Left colon (tissue), 2 donors: ENCODE measurements around the gene AAGAB. TPM values are rescaled to one million over a fixed set of nuclear protein-coding genes. Genes with fewer than 3 reads are reported as not detected.

Source experiments
- ATAC-seq: fragments of 200-7000 bp; cut with Tn5 transposase; one replicate; pipeline ENCODE4 v1.9.1; 2020; ENCODE audit warnings: mild to moderate bottlenecking, moderate library complexity
- DNase-seq, 2 donors: peaks; one replicate each; pipeline ENCODE4 v3.0.0-alpha.2; 2020
- intact Hi-C, 2 donors: fragments of 100-400 bp; cut with DNase I in 1 of 2; cut with micrococcal nuclease in 1 of 2; formaldehyde crosslinking; loops; one replicate each; pipeline versions ENCODE4 v1.11.2 to v1.14.0; 2022; cut with DNase I, micrococcal nuclease
- total RNA-seq, 2 donors: library from RNA; stranded (reverse); fragmentation: NEBNext Ultra II Directional; extraction: Animal tissue kit (Norgen Biotek cat#: 25700); gene quantifications; one replicate each; pipeline ENCODE4 v1.2.1, GENCODE V29; 2021
- donor health status: DM: no; HTN: no; CAD: no.
- donor health status: DM: yes; HTN: yes; CAD: no.

AAGAB gene
- total RNA-seq, 2 donors from 2014 or later, result 53.2 to 62.5 TPM

DNA sequence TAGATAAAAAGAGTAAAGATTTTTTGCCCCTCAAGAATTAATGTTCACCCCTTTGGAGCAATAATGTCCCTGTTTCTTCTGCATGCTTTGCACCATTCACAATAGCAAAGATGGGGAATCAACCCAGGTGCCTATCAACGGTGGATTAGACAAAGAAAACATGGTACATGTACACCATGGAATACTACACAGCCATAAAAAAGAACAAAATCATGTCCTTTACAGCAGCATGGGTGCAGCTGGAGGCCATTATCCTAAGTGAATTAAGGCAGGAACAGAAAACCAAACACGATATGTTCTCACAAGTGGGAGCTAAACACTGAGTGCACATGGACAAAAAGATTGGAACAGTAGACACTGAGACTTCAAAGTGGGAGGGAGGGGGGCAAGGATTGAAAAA is 35.2 kb downstream of the AAGAB start:
- ATAC-seq (no peak), DNase-seq (no peak)
- intact Hi-C loops, result no loop called here

DNA sequence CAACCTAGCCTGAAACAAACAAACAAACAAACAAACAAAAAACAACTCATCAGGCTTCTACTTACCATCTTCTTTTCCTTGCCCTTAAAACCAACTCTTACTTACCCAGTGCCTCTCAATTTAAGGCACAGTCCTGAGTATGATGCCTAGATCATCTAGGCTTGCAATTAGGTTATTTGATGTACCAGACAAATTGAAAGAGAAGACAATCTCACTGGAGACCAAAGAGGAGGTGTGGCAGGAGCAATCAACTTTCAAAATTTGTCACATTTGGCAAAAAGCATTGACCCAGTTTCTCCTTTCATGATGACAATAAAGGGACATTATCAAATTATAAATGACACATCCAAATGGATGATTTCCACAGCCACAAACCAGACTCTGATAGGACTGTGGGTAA is 36.0 kb downstream of the AAGAB start:
- intact Hi-C loops, result no loop called here
- DNase-seq (no peak), ATAC-seq (no peak)

DNA sequence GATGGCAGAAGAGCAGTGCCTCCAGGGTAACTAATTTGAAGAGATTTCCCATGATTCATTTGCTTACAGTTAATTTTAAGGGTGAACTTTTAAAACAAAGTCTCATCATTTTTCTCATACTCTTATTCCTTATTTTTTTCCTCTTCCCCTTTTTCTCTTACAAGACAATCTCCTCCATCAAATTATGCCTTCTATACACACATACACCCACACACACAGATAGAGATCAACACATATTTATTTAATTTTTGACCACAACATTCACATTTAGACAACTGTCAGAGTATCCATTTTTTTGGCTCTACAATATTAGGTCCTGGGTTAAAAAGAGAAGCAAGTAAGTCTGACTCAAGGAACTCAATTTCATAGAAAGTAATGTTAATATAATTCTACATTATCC is 37.6 kb downstream of the AAGAB start:
- intact Hi-C loops, result no loop called here
- no peak for ATAC-seq
- DNase-seq, result no peak

DNA sequence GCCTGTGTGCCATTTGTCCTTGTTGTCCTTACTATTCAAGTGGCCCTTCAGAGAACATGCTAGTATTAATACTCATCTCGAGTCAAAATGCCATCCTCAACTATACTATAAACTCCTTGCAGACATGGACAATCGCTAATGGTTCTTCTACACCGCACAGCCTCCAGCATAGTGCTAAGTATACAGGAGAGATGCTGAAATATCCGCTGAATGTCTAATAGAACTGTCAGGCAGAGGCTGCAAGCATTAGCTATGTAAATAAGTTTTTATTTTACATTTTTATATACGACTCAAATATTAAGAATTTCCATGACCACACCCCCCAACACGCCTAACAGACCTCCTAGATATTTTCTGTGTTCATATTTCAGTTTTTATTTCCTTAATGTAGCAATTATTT is 39.4 kb downstream of the AAGAB start:
- DNase-seq, result no peak
- intact Hi-C loops, result no loop called here

DNA sequence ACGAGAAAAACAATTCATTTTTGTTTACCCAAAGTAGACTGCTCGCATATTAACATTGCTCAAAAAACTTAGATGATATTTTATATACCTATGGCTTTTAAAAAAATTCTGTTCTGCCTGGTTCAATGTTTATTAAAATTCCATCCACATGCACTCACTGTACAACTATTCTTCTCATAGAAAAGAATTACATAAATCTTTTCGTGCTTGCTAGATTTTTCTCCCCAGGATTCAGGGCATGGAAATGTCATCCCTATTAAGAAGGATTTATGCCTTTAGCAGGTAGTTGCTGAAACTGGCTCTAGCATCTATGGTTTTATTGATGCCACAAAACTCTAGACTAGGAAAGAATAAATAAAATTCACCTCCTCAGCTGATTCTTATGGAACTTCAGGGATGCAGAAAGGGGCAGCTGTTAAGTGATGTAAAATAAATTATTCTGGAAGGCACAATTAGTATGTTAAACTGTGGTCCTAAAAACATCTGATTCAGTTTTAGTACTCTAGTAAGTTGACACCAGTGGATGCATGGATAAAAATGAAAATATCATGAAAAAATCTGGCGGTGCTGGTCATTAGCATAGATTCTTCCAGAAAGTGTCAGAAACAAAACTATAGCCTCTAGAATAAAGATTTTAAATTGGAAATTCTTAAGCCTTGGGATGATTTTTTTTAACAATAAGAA is 41.6 kb downstream of the AAGAB start:
- ATAC-seq, result no peak
- intact Hi-C loops, result no loop called here
- no peak for DNase-seq

More for the DNA sequence above, 39.4 kb downstream of the AAGAB start:
- ATAC-seq, result no peak

DNA sequence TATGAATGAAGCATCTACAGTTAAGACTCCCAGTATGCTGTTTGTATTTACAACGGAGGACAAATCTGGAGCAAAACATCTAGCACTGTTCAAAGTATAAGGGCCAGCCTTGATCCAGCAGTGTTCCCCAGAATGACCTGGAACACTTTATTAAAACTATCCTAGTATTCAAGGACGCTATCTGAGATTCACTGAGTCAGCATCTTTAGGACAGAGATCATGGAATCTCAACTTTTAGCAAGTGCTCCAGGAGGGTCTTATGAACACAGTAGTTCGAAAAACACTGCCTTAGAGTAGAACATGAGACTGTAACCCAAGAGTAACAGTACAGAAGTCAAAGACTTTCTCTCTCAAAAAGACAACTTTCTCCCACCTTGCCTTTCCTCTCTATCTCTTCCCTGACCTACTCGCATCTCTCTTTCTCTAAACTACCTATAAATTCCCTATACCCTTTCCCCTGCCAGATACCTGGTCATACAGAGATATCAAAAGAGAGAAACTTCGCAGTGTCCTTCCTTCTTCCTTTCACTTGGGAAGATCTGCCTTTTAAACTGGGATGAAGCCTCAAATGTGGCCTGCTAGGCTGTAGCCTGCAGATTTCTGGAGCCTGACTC is 43.8 kb downstream of the AAGAB start:
- ATAC-seq (no peak), DNase-seq (no peak)
- intact Hi-C loops, result no loop called here

DNA sequence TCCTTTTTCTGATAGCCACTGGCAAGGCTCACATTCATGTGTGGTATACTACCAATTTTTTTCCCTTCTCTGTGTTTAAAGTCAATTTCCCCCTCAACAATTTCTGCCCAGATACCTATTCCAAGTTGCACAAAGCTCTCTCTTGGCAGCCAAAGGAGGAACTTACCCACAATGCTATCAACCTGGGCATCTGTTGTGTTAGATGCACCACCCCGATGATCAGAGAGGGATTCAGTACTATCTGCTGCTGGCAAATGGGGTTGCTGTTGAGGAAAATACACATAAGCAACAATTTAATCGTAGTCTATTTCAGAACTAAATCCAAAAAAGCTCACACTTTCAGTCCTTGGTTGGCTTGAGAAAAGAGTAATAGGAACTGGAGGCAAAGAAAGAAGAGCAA is 46.1 kb downstream of the AAGAB start:
- DNase-seq, result no peak
- intact Hi-C loops, result no loop called here

DNA sequence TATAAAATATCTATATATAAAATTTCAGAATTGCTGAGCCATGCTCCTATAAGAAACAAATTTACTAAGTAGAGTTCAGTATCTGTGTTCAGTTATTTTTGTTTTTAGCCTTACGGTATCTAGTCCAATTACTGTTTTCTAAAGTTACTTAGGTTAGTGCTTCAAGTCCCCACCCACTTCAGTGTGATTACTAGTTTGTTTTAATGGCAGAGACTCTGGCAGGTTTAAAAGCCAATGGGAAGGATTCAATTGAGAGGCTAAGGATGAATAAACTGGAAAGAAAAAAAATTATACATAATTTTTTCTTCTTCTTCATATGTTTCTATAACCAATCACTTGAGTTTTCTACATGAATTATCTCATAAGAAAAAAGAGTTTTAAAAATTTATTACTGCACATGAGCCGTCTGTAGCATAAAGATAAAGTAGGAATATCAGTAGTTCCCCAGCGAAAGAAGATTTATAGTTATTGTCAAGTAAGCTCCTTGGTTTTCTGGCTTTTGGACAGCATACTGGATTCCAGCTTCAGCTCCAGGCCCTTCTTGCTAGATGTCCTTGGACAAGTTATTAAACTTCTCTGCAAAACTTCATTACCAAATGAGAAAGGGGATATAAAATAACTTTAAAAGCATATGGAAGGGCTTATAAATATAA is 46.8 kb downstream of the AAGAB start:
- no peak for DNase-seq
- ATAC-seq, result no peak
- intact Hi-C loops, result no loop called here

More for the DNA sequence above, 46.1 kb downstream of the AAGAB start:
- no peak for ATAC-seq

DNA sequence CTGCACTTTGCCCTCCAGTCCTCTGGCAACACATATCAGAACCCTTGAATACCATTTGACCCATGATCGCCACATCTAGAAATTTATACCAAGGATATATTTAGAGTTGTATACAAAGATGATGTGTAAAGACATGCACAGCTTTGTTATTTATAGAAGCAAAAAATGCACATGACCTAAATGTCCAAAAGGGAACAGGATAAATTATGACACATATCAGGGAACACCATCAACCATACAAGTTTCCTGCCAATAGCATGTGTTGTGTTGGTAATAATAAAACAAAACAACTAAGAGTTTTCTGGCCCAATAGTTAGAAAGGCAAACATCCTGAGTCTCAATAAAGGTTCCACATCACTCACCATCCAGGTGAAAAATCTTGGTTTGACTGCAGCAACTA is 51.5 kb downstream of the AAGAB start:
- intact Hi-C loops, result no loop called here
- no peak for DNase-seq
- ATAC-seq, result no peak

DNA sequence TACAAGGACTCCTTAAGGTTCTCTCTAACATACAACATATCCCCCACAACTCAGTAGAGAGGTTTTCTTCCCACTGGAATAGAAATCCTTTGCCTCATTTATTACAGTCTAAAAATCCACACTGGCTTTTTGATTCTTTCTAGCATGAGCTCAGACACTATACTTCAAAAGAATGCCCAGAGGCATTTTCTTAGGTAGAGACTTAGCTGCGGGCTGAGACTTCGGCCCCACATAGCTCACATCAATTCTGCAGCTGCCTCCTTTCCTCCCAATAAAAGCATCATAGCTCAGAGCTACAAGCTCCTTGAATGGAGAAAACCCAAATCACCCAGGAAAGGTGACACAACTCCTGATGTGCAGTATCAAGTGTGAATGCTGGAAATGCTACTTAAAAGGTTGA is 52.4 kb downstream of the AAGAB start:
- DNase-seq (no peak), ATAC-seq (no peak)
- intact Hi-C loops, result no loop called here

DNA sequence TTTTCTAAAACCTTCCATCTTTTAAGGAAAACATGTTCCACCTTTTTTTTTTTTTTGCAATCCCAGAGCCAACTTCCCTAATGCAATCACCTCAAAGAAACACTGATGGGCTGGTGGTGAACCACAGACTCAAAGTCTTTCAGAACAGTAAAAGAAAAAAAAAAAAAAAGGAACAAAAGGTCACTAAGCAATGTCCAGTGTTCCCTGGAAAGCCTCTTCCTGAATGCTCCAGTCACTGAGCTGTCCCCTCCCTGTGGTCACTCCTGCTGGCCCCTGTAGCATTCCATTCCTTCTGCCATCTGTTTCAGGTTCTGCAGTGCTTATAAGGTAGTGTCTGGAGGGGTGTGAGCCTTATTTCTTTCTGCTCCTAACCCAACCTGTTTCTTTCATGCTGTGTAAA is 53.3 kb downstream of the AAGAB start:
- intact Hi-C loops, result no loop called here
- no peak for DNase-seq
- no peak for ATAC-seq

DNA sequence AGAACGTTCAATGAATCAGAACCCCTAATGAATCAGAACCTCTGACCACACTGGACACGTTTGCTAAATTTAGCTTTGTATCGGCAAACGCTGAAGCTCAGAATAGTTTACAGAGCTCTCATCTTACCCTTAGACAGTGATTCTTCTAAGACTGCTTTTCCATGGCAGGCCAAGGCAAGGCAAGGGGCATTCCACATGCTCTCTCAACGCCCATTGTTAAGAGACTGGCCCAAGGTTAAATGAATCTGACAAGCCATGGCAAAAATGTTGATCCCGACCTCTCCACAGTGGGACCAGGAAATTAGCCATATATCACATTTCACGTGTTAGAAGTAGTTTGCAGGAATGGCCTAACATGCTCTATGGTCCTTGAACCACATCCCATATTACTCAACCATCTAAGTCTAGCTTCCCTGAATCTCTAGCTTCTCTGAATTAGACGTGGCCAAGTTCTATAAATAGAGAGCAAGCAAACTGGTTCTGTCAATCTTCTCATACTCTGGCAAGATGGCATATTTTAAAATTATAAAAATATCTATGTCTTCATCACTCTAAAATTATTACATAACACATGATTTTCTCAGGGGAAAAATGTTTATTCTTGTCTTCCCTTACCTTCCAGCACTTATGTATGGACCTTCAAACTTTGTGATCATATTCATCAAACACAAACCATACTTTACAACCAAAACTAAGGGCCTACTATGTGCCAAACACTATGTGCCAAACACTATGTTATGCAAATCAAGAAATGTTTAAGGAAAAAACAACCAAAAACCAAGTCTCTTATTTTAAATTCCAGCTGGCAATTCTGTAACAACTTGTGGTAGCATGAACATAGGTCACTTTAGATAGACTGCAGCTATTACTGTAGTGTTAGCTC is 54.3 kb downstream of the AAGAB start:
- DNase-seq, result no peak
- no peak for ATAC-seq
- intact Hi-C loops, result no loop called here

DNA sequence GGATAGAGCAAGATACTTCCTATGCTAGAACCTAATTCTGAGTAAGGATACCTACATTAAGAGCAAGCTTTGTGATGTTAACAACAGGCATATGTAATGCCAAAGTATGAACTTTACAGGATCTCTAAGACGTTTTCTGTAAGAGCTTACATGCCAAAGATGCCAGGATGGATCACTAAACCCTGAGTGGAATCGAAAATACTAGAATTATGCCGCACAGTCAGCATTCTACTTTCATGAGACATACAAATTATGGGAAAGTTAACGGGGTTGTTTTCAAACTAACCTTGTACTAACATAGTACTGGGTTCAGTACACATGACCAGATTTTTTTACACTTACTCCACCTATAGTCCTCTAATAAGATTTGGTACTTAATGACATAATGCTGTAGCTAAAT is 55.1 kb downstream of the AAGAB start:
- DNase-seq (no peak), ATAC-seq (no peak)
- intact Hi-C loops, result no loop called here

DNA sequence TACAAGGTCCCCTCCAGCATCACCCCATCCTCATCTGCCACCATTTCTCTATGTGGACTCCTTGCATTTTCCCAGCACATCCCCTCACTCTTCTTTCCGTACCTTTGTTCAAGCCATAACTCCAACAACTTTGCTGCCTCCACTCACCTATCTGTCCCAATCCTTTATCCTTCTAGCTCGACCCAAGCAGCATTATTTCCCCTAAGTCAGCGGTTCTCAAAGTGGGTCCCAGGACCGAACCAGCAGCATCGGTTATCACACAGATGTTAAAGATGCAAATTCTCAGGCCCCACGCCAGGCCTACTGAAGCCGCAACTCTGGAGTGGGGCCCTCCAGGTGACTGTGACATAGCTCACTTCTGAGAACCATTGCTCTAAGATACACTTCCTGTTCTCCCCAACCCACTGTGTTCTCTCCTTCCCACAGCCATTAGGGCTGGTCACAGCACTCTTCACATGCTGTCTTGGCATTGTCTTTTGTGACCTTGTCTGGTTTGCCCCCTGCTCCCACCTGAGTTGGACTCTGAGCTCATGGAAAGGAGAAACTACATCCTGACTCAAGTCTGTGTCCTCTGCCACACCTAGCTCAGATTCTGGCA is 56.2 kb downstream of the AAGAB start:
- DNase-seq, result no peak
- intact Hi-C loops, result no loop called here
- no peak for ATAC-seq

DNA sequence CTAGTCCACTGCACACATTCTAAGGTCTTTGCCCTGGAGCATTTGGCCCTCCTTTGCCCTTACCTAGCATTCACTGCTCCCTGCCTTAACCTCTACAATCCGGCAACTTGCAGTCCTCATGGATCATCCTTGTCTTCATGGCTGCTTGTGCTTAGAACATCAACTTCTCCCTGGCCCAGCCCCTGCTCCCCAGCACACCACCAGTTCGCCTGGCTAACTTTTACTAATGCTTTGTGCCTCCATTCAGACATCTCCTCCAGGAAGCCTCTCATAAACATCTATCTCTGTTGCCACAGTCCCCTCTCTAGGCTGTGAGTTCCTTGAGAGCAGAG is 57.1 kb downstream of the AAGAB start:
- intact Hi-C loops, result no loop called here
- DNase-seq (no peak), ATAC-seq (no peak)

DNA sequence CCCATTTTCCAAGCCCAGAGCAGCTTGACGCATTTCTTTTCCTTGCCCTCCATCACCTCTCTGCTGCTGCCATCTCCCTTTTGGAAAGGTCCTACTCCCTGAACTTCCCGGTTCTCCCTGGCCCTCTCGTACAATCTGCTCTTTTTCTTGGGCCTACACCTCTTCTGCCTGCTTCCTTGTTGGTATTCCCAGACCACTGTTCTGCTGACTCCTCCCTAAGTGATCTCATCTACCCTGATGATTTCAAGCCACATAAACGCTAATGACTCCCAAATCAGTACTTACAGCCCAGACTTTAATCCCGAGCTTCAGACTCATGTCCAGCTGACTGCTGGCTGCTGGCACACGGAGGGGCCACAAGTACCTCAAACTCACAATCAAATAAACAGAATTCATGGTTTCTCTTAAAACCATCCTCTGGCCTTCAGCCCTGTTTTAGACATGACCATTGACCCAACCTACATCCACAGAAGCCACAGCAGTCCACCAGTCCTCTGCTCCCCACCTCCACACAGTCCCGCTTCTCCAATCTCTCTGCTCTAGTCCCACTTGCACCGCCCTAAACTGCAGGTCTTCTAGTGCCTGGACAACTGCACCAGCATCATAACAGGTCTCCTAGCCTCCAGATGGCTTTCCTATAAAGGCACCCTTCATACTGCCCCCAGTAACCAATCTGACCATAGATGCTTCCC is 57.6 kb downstream of the AAGAB start:
- ATAC-seq, result peak; percentile 78
- intact Hi-C loops, result no loop called here
- DNase-seq, result no peak

DNA sequence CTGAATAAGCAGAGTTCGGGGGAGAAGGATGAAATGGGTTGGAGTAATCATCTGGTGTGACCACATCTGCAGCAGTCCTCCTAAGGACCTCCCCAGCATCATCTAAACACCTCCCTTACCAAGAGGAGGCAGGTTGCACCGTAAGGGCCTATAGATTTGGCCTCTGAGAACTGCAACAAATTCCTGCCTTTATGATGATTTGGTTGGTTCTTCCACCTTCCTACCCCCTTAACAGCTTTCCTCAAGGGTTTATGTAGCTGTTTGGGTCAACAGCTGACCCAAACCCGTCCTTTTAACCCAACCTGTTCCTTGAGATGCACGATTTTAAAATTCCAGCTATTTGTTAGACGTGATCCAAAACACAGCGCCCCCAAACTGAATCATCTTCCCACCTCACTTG is 58.2 kb downstream of the AAGAB start:
- intact Hi-C loops, result no loop called here
- ATAC-seq, result no peak
- DNase-seq, result no peak

DNA sequence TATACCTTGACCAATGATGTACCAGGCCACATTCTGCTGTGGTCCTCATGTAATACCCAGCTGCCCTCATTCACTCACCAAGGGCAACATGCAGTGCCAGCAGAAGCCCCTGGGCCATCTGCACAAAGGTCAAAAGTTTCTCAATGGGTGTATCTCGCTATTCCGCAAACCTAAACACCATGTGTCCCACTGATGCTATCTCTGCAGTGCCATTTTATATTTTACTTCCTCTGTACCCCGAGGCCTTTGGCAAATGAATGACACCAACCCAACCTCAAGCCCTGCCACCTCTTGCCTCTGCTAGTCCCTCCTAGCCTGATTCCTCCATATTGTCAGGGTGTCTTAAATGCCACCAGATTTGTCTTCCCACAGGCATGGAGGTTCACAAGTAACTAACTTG is 59.2 kb downstream of the AAGAB start:
- DNase-seq (no peak), ATAC-seq (no peak)
- intact Hi-C loops, result no loop called here
